Activated CD4-positive, alpha-beta T cell treated with anti-CD3 and anti-CD28 coated beads, Interleukin-2, Interleukin-6, amounts not matched to agents 100 ng/mL and 50 ng/mL, durations not matched to agents 16 hours and 8 hours (primary cell): ENCODE results near the gene RNF7.
"Not testable (repeated sequence)": the region's sequence is repeated elsewhere in the genome, so short reads cannot be mapped to it uniquely, and the experiment has no call there.

Experiments
- DNase-seq: peaks from one replicate; pipeline ENCODE4 v3.0.0-alpha.2; 2020

Gene RNF7

GRCh38 chr3:141738022-141738890 lies at the start of gene RNF7:
Gene RNF7, plus strand, starts transcription at chr3:141738298. Its CDS starts 44 bp downstream, at chr3:141738342.
- peak; percentile 98 for DNase-seq

DNA sequence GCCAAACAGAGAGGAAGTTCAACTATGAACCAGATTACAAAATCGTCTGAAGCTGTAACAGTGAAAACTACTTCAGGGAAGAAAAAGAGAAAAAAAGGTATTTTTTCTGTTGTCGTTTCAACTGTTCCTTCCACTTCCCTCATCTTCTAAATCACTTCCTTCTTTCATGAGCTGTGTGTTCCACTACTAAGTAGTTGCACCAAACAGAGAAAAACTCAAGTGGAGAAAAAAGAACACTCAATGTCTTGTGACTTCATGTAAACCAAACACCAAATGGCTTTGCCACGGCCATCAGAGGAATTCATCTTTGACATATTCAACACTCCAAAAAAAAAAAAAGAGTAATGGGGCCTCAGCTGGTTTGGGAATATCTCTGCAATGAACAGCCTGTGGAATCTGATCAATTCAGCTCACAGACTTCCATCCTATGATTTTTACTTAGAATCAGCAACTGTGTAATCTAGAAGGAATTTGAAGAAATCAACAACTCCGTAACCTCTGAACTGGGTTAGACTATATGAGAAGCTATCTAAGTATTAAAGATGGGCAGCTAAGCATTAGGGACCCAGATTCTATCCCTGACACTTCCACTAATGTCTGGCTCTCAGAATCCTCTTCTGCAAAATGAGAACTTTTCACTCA lies 47.5 kb upstream of the RNF7 start:
- no peak for DNase-seq

DNA sequence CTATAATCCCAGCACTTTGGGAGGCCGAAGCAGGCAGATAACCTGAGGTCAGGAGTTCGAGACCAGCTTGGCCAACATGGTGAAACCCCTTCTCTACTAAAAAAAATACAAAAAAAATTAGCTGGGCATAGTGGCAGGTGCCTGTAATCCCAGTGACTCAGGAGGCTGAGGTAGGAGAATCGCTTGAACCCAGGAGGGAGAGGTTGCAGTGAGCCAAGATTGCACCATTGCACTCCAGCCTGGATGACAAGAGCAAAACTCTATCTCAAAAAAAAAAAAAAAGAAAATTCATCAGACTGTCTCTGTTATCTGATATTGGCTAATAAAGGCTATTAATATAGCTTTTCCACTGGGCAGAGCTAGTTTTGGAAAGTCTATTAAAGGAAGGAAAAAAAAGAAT lies 46.6 kb upstream of the RNF7 start:
- DNase-seq, result not testable (repeated sequence)

- DNase-seq, result not testable (repeated sequence)
Observed at GRCh38 chr3:141692973-141693372, 45.1 kb upstream of the RNF7 start.

GRCh38 chr3:141699324-141699723 lies 38.8 kb upstream of the RNF7 start:
- no peak for DNase-seq

GRCh38 chr3:141699897-141700296 lies 38.2 kb upstream of the RNF7 start:
- no peak for DNase-seq

DNA sequence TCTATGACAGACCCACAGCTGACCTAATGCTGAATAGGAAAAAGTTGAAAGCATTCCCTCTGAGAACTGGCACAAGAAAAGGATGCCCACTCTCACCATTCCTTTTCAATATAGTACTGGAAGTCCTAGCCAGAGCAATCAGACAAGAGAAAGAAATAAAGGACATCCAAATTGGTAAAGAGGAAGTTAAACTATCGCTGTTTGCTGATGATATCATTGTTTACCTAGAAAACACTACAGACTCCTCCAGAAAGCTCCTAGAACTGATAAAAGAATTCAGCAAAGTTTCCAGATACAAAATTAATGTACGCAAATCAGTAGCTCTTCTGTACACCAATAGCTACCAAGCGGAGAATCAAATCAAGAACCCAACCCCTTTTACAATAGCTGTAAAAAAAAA lies 34.7 kb upstream of the RNF7 start:
- not testable (repeated sequence) for DNase-seq

GRCh38 chr3:141707741-141708203 lies 30.3 kb upstream of the RNF7 start:
- DNase-seq, result no peak

DNA sequence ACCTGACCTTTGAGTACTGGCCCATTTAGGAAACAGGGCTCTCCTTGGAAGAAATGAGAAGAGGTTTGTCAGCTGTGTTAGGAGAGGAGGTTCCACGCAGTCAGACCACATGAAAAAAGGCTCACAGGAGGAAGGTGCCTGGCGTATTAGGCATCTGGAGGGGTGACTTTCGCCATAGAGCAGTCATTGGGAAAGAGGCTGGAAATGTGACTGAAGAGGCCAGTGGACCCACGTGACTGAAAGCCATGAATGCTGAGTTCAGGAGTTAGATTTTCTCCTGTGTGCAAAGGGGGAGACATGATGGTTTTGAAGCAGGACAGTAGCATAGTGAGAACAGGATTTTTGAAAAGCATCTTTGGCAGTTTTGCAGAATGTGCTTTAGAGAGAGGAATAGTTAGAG lies 29.7 kb upstream of the RNF7 start:
- DNase-seq, result no peak

DNA sequence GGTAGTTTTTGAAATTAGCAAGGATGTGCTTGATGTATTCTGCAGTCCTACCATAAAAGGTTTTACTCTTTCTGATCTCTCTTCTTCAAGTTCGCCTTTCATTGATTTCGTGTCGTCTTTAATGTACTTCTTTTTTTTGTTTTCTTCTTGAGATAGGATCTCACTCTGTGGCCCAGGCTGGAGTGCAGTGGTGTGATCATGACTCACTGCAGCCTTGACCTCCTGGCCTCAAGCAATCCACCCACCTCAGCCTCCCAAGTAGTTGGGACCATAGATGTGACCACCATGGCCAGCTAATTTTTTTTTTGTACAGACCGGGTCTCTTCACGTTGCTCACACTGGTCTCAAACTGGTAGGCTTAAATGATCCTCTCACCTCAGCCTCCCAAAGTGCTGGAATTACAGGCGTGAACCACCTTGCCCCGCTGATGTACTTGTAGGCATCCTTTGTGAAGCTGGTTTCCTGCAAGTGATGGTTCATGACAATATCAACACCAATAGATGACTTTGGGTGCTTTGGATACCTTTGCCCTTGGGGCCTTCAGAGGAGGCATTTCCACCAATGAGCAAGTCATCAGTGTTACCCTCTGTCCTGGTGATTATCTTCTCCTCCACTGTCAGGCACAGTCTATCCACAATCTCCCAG lies 28.9 kb upstream of the RNF7 start:
- DNase-seq, result no peak

DNA sequence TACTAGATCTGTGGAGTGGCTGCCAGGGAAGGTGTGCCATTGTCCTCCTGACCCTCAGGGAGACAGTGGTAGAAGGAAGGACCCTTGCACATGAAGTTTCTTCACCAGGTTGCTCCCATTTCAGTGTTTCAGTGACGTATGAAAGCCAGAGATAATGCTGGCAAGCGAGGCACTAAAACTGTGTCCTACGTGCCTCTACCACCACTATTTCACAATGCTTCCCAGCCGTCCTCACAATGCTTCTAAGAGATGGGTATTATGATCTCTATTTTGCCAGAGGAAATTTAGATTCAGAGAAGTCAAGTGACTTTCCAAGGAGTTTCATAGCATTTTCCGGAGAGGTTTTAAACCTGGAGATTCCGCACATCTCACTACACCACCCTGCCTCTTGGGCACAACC lies 28.0 kb upstream of the RNF7 start:
- no peak for DNase-seq

DNA sequence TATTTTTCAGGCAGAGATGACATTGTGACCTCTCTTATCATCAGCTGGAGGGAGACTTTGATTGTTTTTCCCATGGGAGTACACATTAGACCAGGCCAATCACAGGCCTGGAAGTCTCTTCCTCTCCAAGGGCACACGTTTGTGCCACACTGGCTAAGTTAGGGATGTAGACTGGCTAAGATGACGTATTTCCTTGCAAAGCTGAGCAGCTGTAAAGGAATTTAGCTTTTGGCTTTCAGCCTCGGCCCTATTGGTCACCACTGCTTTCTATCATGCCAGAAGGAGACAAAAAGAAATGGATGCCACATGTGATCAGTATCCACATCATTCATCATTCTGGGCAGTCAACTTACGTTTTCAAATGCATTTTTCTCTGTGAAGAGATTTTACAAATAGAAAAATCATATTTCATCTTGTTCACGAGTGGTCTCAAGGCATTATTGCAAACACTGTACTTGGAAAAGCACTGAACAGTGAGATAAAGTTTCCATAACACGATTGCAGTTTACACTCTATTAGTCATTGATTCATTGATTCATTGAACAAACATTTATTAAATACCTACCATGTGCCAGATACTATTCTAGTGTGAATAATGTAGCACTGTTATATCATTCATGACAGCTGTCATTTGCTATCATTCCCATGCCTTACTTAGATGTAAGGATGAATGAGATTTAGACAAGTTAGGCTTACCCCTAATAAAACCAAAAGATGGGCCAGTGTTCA lies 27.0 kb upstream of the RNF7 start:
- DNase-seq, result no peak

GRCh38 chr3:141714671-141715070 lies 23.4 kb upstream of the RNF7 start:
- no peak for DNase-seq

DNA sequence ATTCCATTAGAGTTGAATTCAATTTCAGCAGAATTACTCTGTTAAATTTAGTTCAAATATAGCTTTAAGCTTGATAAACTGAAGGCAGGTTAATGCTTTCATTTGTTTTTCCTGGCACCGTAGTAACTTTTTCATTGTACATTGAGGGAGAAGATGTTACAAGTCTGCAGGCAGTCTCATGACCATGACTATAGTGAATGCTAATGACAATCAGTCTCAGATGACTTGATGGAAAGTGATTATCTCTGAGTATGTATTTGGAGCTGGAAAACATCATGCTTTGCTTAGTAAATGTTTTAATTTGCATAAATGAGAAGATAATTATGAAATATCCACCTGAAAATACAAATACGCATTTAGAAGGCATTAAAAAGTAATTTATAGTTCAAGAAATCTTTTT lies 16.0 kb upstream of the RNF7 start:
- no peak for DNase-seq

- DNase-seq, result no peak
Observed at GRCh38 chr3:141722648-141723047, 15.4 kb upstream of the RNF7 start.

- no peak for DNase-seq
Observed at GRCh38 chr3:141723255-141723654, 14.8 kb upstream of the RNF7 start.

- no peak for DNase-seq
Observed at GRCh38 chr3:141724186-141724585, 13.9 kb upstream of the RNF7 start.

- DNase-seq, result no peak
Observed at GRCh38 chr3:141725036-141725435, 13.1 kb upstream of the RNF7 start.

DNA sequence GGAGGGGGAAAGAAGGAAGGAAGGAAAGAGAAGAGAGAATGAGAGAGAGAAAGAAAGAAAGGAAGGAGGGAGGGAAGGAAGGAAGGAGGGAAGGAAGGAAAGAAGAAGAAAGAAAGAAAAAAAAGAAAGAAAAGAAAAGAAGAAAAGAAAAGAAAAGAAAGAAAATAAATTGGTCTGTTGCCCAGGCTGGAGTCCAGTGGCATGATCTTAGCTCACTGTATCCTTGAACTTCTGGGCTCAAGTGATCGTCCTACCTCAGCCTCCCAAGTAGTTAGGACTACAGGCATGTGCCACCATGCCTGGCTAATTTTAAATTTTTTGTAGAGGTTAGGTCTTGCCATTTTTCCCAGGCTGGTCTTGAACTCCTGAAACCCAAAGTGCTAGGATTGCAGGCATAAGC lies 11.6 kb upstream of the RNF7 start:
- DNase-seq, result no peak

DNA sequence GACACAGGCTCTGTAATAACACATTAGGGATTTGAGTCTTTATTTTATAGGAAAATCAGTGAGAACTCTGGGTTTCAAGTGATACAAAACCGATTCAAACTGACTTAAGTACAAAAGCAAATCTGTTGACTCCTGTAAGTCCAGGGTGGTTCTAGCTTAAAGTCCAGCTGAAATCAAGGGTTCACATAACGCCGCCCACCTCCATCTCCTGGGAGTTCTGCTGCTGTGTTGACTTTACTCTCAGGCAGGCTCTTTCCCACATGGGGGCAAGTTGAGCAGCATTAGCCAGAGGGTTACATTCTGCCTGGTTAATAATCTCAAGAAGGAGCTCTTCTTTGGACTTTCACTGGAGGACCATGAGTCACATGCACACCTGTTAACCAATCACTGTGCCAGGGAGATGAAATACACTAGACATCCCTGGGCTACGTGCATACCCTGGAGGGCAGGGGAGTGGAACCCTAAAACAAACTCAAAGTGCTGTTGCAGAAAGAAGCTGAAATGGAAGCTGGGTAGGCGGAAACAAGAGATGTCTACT lies 9.7 kb upstream of the RNF7 start:
- DNase-seq, result no peak

GRCh38 chr3:141729240-141729639 lies 8.9 kb upstream of the RNF7 start:
- DNase-seq, result no peak

DNA sequence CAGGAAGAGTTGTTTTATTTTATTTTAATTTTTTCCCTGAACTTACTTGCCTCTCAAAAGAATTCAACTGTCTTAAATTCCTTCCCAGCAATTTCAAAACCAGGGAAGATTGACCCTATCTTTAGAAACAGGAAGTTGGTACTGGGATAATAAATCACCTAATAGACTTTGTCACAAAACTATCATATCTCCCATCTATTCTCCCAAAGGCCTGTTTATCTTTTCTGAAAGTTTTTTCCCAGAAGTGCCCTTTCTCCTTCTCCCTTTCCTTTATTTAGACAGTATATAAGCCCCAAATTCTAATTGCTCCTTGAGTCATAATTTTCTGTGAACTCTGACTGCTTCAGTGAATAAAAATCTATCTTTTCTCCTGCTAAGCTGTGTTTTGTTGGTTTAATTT lies 2.9 kb upstream of the RNF7 start:
- DNase-seq, result no peak
